Subcutaneous adipose tissue (tissue), 4 donors: Measurements from ENCODE around the gene ENTPD7. TPM values are rescaled to one million over a fixed set of nuclear protein-coding genes. Genes with fewer than 3 reads are reported as not detected.

ENCODE experiments used
- small RNA-seq: library from RNA; depleted of rRNA; stranded (forward); fragments of <200 nt; gene quantifications from one replicate; pipeline ENCODE3, GENCODE V24; 2016
- total RNA-seq, 4 donors: library from RNA; depleted of rRNA; stranded (reverse); fragments of >200 nt; gene quantifications; one replicate each; pipeline ENCODE4 v1.1.0, GENCODE V29; 2016
- TF ChIP-seq, protein P1 (sequence below): fragments of 450-650 bp; IDR thresholded peaks from one replicate; pipeline ENCODE4 v1.5.1; 2016; ENCODE audit warnings: low read depth, mild to moderate bottlenecking, control low read depth, antibody characterized with exemption, moderate library complexity

The ENTPD7 gene
- total RNA-seq, 4 donors from 2014 or later = 1.5 to 5.5 (median 2.8) TPM

GRCh38 chr10:99740933-99741559 lies 81.7 kb downstream of the ENTPD7 start:
- TF ChIP-seq, protein P1, sequence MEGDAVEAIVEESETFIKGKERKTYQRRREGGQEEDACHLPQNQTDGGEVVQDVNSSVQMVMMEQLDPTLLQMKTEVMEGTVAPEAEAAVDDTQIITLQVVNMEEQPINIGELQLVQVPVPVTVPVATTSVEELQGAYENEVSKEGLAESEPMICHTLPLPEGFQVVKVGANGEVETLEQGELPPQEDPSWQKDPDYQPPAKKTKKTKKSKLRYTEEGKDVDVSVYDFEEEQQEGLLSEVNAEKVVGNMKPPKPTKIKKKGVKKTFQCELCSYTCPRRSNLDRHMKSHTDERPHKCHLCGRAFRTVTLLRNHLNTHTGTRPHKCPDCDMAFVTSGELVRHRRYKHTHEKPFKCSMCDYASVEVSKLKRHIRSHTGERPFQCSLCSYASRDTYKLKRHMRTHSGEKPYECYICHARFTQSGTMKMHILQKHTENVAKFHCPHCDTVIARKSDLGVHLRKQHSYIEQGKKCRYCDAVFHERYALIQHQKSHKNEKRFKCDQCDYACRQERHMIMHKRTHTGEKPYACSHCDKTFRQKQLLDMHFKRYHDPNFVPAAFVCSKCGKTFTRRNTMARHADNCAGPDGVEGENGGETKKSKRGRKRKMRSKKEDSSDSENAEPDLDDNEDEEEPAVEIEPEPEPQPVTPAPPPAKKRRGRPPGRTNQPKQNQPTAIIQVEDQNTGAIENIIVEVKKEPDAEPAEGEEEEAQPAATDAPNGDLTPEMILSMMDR = no peak

- TF ChIP-seq, protein P1 = no peak
Measured at GRCh38 chr10:99742254-99742653, 82.9 kb downstream of the ENTPD7 start.

GRCh38 chr10:99742701-99743100 lies 83.4 kb downstream of the ENTPD7 start:
- TF ChIP-seq, protein P1 = no peak

DNA sequence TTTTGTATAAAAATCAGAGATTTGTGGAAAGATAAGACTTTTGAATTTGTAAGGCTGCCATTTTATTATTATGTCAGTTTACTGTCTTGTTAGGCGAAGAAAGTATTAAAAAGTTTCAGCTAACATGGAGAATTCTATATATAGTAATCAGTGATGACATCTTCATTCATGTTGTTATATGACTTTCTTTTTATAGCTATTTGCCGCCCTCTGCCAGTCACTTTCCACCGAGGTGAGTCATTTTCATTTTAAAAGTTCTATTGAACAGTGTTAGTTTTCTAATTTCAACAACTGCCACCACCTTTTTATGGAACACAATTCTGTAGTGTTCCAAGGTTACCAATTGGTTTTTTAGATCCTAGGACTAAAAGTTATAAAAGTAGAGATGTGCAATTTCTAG lies 84.5 kb downstream of the ENTPD7 start:
- TF ChIP-seq, protein P1 = no peak

DNA sequence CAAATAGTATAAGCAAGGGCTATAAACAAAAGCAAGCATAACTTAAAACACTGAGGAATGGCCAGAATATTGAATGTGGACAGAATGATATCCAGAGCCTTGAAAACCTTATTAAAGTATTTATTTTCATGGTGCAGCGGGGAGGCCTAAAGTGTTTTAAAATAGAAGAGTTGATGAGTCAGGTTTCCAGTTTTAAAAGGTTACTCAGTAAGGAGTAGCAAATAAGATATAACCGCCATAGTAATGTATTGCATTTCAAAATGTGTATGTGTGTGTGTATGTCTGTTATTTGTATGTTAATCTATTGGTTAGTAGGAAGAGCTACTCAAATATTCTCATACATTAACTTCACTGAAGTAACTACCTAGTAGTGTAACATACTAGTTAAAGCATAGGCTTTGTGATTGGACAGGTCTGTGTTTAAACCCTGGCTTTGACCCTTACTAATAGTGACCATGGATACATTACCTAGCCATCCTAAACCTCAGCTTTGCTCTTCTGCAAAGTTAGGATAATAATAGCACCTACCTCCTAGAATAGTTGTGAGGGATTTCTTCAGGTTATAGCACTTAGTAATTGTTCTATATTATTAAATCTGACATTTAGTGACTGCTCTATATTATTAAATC lies 89.6 kb downstream of the ENTPD7 start:
- TF ChIP-seq, protein P1 = no peak

GRCh38 chr10:99750641-99751040 lies 91.3 kb downstream of the ENTPD7 start:
- TF ChIP-seq, protein P1 = no peak

- TF ChIP-seq, protein P1 = no peak
Measured at GRCh38 chr10:99754670-99755069, 95.4 kb downstream of the ENTPD7 start.

Small RNAs within 50 kb of the gene (small RNA-seq; reads per million reads assigned to genes)
- not detected for gene AL133353.1

Other genes starting within 250 kb of the ENTPD7 start
- 10 to 100 TPM in 2 of 4 donors, 1 to 10 TPM in 2; 6.2 to 18.3 (median 11.7) TPM for gene GOT1, start 228.9 kb upstream of the ENTPD7 start, total RNA-seq
- gene NKX2-3, start 126.6 kb upstream of the ENTPD7 start, total RNA-seq = not detected
- 10 to 100 TPM; 29.5 to 42.8 (median 32.2) TPM for gene SLC25A28, start 39.1 kb upstream of the ENTPD7 start, total RNA-seq
- 10 to 100 TPM; 26.9 to 34.1 (median 31.9) TPM for gene COX15, start 72.6 kb downstream of the ENTPD7 start, total RNA-seq
- 10 to 100 TPM; 39.2 to 71.8 (median 59.0) TPM for gene CUTC, start 72.7 kb downstream of the ENTPD7 start, total RNA-seq
- gene ABCC2, start 123.1 kb downstream of the ENTPD7 start, total RNA-seq = 1 to 10 TPM; 1.3 to 4.2 (median 2.2) TPM